NCI-H2081 treated with DMSO at 0.1 percent for 48 hours (cell line): ENCODE measurements around the gene CTDSPL.

Experiments
- DNase-seq: peaks from one replicate; lab custom pipeline; 2025; lab: John Stamatoyannopoulos, UW

Gene CTDSPL

DNA sequence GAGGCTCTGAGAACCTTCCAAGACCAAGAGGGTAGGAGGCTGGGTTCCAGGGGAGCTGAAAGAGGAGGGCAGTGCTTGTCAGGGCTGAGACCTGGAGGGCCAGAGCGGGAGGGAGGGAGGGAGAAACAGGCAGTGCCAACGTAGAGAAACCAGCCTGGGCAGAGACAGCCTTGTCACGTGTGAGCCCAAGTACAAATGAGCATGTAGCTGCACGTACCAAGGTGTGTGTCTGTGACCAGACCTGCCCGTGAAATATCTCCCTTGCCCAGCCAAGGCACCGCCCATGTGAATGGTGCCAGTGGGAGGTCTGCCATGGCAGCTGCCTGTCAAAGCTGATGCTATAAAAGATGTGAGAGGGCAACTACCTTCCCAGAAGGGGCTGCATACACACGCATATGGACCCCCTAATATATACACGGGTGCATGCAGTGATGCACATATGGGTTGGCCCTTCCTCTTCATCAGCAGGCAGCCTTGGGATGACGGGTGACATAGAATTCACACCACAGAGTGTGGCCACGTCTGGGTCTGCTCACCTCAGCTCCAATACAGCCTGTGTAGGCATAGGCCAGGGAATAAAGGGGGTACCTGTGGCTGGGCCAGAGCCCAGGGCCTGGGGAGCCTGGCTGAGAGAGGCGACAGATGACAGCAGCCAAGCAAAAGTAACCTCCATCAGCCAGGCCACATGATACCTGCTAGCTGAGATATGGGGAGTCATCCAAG, 7.8 kb upstream of the CTDSPL start:
- no peak for DNase-seq

GRCh38 chr3:37855363-37855970, 6.2 kb upstream of the CTDSPL start:
- DNase-seq: no peak

DNA sequence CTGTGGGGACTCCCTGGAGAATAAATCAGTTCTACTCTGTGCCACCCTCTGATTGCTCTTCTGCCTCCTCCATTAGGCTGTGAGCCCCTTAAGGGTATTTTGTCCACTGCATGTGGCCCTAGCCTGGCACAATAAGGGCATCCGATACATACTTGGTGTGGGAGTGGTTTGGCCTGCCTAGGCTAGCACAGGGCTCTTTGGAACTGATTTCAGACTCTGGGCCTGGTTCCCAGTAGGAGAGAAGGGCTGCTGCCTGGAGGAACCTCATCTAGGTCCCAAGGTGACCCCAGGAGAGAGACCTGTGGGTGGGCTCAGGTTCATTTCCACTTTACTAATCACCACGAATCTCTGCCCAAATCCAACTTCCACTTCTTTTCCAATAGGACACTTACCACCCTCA, 5.3 kb upstream of the CTDSPL start:
- DNase-seq: no peak

GRCh38 chr3:37858742-37859141, 2.9 kb upstream of the CTDSPL start:
- DNase-seq: no peak

DNA sequence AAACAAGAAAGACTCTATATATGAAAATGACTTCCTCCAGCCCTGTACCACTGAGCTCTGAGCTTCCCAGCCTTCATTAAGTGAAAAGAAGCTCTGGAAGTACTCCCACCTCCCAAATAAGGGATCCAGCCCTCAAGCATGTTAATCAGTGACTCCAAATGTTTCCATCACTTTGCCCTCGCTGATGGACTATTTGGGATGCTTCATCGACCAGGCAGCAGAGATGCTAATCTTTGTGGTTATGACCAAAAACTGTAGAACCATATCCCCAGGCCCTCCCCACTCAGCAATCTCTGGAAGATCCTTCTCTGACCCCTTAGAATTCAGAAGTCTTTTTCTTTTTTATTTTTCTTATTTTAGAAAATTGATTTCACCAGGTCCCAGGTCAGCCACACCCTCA, 2.3 kb upstream of the CTDSPL start:
- DNase-seq: no peak

DNA sequence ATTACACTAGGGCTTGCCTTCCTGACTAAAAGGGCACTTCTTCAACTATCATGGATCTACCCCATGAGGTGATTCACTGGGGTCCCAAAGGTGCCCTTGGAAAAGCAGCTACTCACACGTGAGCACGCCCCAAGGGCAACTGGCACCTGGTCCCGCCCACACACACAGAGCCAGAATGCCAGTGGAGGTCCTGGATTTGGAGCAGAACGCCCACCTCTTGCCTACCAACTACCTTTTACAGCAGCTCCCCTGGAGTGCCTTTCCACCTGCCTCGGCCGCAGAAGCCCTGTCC, 1.8 kb upstream of the CTDSPL start:
- no peak for DNase-seq

DNA sequence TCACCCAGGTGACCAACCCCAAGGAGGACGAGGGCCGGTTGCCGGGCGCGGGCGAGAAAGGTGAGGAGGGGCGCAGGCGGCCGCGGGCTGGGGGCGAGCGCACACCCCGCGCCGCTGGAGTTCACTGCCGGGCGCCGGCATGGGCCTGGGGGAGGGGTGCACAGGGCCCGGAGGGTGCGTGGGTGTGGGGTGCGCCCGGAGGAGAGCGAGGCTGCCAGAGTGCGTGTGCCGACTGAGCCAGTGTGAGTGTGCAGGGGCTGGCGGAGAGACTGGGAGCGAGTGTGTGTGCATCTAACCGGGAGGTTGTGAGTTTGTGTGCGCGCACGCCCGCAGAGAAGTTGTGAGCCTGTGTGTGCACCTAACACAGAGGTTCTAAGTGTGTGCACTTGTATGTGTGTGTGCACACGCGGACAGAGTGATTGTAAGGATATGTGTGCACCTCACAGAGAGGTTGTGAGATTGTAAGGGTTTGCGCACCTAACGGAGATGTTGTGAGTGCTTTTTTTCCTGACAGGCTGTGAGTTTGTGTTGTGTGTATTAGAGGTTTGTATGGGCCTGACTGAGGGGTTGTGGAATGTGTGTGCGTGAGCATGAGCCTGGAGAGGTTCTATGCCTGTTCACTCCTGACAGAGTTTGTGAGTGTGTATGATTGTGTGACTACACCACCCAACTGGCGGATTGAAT, 681 bp downstream of the CTDSPL start:
- DNase-seq: no peak

DNA sequence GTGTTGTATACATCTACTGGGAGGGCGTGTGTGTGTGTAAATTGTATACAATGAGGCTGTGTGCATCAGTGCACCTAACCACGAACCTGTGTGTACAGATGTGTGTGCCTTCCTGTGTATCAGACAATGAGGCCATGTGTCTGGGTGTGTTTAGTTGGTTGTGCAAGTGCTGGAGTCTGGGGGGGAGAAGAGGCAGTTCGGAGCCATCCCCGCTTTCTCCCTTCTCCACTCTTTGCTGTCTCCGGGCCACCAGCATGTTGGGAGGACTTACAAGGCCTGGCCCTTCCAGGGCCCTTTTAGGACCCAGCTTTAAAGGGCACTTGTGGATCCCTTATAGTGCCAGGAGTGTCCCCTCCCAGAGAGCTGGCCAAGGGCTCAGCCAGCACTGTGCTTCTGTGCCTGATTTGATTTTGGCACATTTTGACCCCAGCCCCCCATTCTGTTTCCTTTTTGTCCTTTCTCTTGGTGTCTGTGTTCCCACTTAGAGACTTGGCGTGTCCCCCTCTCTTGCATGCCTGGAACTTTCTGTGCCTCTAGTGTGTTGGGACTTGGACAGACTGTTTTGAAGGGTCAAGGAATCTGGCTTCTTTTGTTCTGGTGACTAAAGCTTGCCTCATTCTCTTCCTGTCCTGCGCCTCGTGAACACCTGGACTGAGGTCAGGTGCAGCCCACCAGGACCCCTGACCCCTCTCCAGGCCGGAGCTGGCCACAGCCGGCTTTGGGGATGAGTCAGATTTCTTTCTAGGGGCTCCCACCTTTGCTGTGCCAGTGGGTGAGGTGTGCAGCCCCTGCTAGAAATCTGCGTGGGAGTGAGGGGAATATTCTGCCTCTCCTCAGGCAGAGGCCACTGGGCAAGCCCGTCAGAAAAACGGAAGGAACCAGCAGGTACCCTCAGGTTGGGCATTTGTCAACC, 1.5 kb downstream of the CTDSPL start:
- no peak for DNase-seq

GRCh38 chr3:37863949-37864822, 2.5 kb downstream of the CTDSPL start:
- no peak for DNase-seq

GRCh38 chr3:37864904-37865303, 3.2 kb downstream of the CTDSPL start:
- DNase-seq: no peak

DNA sequence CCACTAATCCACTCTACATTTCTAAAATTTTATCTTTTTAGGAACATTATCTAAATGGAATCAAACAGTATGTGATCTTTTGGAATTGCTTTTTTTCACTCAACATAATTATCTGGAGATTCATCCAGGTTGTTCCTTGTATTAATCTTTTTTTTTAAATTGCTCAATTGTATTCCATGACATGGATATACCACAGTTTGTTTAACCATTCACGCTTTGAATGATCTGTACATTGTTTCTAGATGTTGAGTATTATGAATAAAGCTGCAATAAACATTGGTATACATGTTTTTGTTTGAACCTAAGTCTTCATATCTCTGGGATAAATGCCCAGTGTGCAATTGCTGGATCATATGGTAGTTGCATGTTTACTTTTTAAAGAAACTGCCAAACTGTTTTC, 5.5 kb downstream of the CTDSPL start:
- no peak for DNase-seq

GRCh38 chr3:37871858-37872257, 10.2 kb downstream of the CTDSPL start:
- no peak for DNase-seq

- DNase-seq: no peak
These were observed 10.9 kb downstream of the CTDSPL start for GRCh38 chr3:37872413-37873160.

DNA sequence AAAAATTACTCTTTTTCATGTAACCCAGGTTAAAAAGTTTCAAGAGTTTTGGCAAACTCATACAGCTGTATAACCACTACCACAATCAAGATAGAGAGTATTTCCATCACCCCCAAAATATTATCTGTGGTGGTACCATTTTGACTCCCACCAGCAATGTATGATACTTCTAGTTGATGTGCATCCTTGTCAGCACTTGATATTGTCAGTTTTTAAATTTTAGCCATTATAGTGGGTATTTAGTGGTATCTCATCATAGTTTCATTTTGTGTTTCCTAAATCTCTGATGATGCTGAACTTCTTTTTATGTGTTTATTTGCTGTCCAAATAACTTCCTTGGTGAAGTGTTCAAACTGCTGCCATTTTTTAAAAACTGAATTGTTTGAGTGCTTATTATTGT, 14.6 kb downstream of the CTDSPL start:
- no peak for DNase-seq

DNA sequence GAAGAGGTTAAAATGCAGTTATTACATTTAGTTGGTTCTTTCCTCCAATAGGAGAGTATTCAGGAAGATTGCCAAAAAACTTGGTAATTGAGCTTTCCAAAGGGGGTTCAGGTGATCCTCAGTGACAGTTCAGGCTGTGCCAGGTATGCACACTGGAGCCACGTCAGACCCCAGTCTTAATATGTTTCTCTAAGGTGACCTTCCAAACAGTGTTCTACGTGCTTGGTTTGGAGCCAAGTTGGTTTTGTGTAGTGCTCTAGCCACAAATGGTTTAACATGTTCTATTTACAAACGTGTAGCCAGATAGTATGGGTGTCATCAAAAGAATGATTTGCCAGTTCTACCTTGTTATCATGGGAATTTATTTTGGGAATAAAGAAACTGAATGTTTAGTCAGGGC, 21.0 kb downstream of the CTDSPL start:
- no peak for DNase-seq

DNA sequence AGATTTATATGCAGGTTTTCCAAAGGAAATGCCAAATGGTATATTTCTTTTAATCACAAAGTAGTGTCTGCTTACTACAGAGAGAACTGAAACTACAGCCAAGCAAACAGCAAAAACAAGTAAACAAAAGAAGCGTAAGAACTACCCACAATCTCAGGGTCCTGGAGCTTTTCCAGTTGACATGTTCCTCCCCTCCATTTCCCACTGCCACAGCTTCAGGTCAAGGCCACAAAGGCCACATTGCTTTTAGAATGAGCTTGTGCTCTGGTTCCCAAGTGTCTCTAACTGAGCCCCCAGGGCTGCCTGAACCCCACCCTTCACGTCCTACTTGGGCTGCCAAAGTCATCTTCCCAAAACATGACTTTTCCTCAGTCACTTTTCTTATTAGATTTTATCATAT, 24.1 kb downstream of the CTDSPL start:
- no peak for DNase-seq

DNA sequence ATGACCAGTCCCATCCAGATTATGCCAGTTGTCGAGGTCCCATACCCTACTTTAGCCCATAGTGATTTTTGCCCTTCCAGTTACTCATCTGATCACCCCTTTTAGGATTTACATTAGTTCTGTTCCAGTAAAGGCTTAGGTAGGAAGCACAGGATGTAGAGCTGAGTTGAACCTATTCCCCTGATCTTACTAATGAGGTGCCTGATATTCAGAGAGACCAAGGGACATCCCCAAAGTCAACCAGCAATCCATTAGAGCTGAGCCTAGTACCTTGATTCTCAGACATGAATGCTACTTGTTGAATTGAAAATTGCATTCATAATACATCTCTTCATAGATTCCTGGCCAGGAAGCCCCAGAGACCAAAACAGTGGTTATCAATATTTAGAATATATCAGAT, 24.7 kb downstream of the CTDSPL start:
- no peak for DNase-seq

- no peak for DNase-seq
These were observed 25.4 kb downstream of the CTDSPL start for GRCh38 chr3:37887062-37887461.

- no peak for DNase-seq
These were observed 26.1 kb downstream of the CTDSPL start for GRCh38 chr3:37887824-37888223.

GRCh38 chr3:37888421-37888820, 26.7 kb downstream of the CTDSPL start:
- no peak for DNase-seq

DNA sequence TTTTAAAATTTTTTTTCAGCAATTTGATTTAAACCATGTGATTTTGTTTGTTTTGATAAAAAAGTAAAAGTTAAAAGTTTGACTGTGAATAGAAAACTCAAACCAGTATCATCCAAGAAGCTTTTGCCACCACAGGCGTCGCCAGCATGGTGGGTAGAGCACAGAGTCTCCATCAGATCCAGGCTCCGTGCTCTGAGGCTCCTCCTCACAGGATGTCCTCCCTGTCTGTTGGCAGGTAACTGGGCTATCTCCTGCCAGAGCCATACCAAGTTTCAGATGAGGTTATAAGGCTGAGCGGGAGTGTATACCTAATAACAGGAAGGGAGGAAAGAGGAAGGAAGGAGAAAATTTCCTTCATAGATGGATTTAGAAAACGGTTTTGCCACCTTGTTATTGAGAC, 28.8 kb downstream of the CTDSPL start:
- no peak for DNase-seq
